PC-3 (cell line): ENCODE results near the gene SNF8.

ENCODE experiments used
- CTCF ChIP-seq: fragments of 300-600 bp; sonication (generic); conservative IDR thresholded peaks from 2 replicates; pipeline ENCODE4 v1.5.1; 2017; ENCODE audit warnings: antibody characterized with exemption, low read depth, mild to moderate bottlenecking, low read length
- EZH2 ChIP-seq: fragments of 300-600 bp; sonication (generic); IDR thresholded peaks from one replicate; pipeline ENCODE4 v1.6.1; 2017; ENCODE audit warnings: antibody characterized with exemption, mild to moderate bottlenecking, low read length; ENCODE audit not compliant: unreplicated experiment
- EZH2phosphoT487 ChIP-seq: fragments of 300-600 bp; sonication (generic); IDR thresholded peaks from 2 replicates; pipeline ENCODE4 v1.6.1; 2018; ENCODE audit warnings: mild to moderate bottlenecking, antibody characterized with exemption, low read length, borderline replicate concordance

GRCh38 chr17:48970224-48970623, 25.6 kb upstream of the SNF8 start:
- TF ChIP-seq CTCF: no peak
- TF ChIP-seq EZH2phosphoT487: no peak
- TF ChIP-seq EZH2: no peak
